HUES64 (cell line): Measurements from ENCODE around the gene CCDC40.
"Not testable (repeated sequence)": the region's sequence is repeated elsewhere in the genome, so short reads cannot be mapped to it uniquely, and the experiment has no call there.

Experiments used
- H3K27ac ChIP-seq: 2 replicates; pipeline ENCODE4 v1.7.0; 2013; ENCODE audit warnings: low read depth, low read length, inconsistent platforms
- H3K27me3 ChIP-seq: 2 replicates; pipeline ENCODE4 v1.6.1; 2013; ENCODE audit warnings: mild to moderate bottlenecking, low read length; ENCODE audit not compliant: insufficient read depth
- H3K36me3 ChIP-seq: 2 replicates; pipeline ENCODE4 v1.6.1; 2013; ENCODE audit warnings: mild to moderate bottlenecking, low read length; ENCODE audit not compliant: insufficient read depth
- H3K4me1 ChIP-seq: 2 replicates; pipeline ENCODE4 v1.6.1; 2013; ENCODE audit warnings: mild to moderate bottlenecking, low read length, moderate library complexity; ENCODE audit not compliant: insufficient read depth
- H3K4me3 ChIP-seq: 2 replicates; pipeline ENCODE4 v1.5.1; 2013; ENCODE audit warnings: mild to moderate bottlenecking, low read length, moderate library complexity
- H3K9ac ChIP-seq: 2 replicates; pipeline ENCODE4 v1.6.1; 2013; ENCODE audit warnings: mild to moderate bottlenecking, low read depth, low read length
- H3K9me3 ChIP-seq: 2 replicates; pipeline ENCODE4 v1.6.1; 2013; ENCODE audit warnings: low read depth, low read length; ENCODE audit not compliant: insufficient read depth
- WGBS: fragments of 150-250, 120-280 bp; methylation state at CpG from one replicate; pipeline ENCODE4 v1.1.7; 2013; ENCODE audit warnings: missing lambda C conversion rate; 5-methylcytosine and 5-hydroxymethylcytosine counted together

CCDC40 gene

GRCh38 chr17:79991924-79992648 lies 44.4 kb upstream of the CCDC40 start:
- Histone ChIP-seq H3K9me3 (no peaks in the 10 kb centered on the region), H3K27me3 (no peaks in the 10 kb centered on the region), H3K36me3 (no peaks in the 10 kb centered on the region), H3K9ac (peak overlapping the region; percentile 48; the same call in 1 of the 2 replicates), H3K4me3 (peak overlapping the region; percentile 56), H3K4me1 (peaks cover 48% of the 10 kb centered on the region), H3K27ac (no peak overlapping the region; the same call in 1 of the 2 replicates)
- WGBS = 17% methylated on average over 44 of the region's 44 CpGs

DNA sequence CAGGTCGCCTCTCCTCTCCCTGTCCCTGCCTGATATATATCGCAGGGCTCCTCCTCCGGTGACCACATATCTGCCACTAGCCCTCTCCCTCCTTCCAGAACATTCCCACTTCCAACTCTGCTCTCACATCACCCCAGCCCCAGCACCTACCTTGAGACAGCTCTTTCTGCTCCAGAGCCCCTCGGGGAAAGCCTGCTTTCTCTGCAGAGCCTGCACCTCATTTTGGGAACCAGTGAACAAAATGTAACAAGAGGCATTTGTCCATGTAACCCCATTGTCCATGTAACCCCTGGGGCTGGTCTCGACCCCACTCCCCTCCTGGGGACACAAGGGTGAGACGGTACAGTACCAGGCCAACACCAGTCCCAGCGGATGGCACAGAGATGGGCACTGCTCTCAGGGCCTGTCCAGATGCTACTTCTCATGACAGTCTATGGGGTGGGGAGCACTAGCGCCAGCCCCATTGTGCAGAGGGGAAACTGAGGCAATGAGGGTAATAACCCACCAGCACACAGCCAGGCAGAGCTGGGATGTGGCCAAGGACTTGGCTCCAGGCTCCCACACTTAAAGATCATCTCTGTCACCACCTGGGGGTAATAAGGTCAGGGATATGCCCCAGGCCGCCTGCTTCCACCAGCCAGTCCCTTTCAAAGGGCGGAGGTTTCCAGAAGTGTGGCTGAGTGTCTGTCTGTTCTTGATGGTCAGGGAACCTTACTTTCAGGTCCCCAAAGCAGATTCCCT lies 43.6 kb upstream of the CCDC40 start:
- Histone ChIP-seq H3K9me3 (no peaks in the 10 kb centered on the region), H3K4me3 (no peak overlapping the region), H3K36me3 (no peaks in the 10 kb centered on the region), H3K9ac (peak overlapping the region; percentile 32), H3K27ac (peak overlapping the region; percentile 83; the same call in 1 of the 2 replicates), H3K27me3 (no peaks in the 10 kb centered on the region), H3K4me1 (peaks cover 47% of the 10 kb centered on the region)
- WGBS = 82% methylated on average over 10 of the region's 10 CpGs

GRCh38 chr17:79993390-79994227 lies 42.8 kb upstream of the CCDC40 start:
- 41% methylated on average over 22 of the region's 22 CpGs for WGBS
- Histone ChIP-seq H3K4me1 (peaks cover 39% of the 10 kb centered on the region), H3K27me3 (no peaks in the 10 kb centered on the region), H3K36me3 (no peaks in the 10 kb centered on the region), H3K9ac (peak overlapping the region; percentile 32), H3K9me3 (no peaks in the 10 kb centered on the region), H3K4me3 (no peak overlapping the region), H3K27ac (peak overlapping the region; percentile 83; the same call in 1 of the 2 replicates)

GRCh38 chr17:79994228-79994569 lies 42.2 kb upstream of the CCDC40 start:
- H3K9ac ChIP-seq, H3K36me3 ChIP-seq, H3K27me3 ChIP-seq, H3K4me3 ChIP-seq, H3K9me3 ChIP-seq: not testable (repeated sequence)
- H3K27ac ChIP-seq = peak overlapping the region; percentile 83; the same call in 1 of the 2 replicates
- 61% methylated on average over 4 of the region's 4 CpGs for WGBS
- peaks cover 36% of the 10 kb centered on the region for H3K4me1 ChIP-seq

- H3K9ac ChIP-seq = no peak overlapping the region
- no peaks in the 10 kb centered on the region for H3K9me3 ChIP-seq
- H3K4me3 ChIP-seq = no peak overlapping the region
- WGBS = 95% methylated on average over 13 of the region's 13 CpGs
- H3K27me3 ChIP-seq = no peaks in the 10 kb centered on the region
- no peaks in the 10 kb centered on the region for H3K36me3 ChIP-seq
- H3K27ac ChIP-seq = no peak overlapping the region
- peaks cover 32% of the 10 kb centered on the region for H3K4me1 ChIP-seq
These were observed 41.8 kb upstream of the CCDC40 start for GRCh38 chr17:79994602-79995001.

- peaks cover 29% of the 10 kb centered on the region for H3K4me1 ChIP-seq
- WGBS = 98% methylated on average over 8 of the region's 8 CpGs
- no peak overlapping the region for H3K4me3 ChIP-seq
- H3K9ac ChIP-seq = no peak overlapping the region
- no peaks in the 10 kb centered on the region for H3K27me3 ChIP-seq
- no peaks in the 10 kb centered on the region for H3K9me3 ChIP-seq
- no peak overlapping the region for H3K27ac ChIP-seq
- H3K36me3 ChIP-seq = peaks cover 5% of the 10 kb centered on the region; the same call in 1 of the 2 replicates
These were observed 40.7 kb upstream of the CCDC40 start for GRCh38 chr17:79995696-79996095.

DNA sequence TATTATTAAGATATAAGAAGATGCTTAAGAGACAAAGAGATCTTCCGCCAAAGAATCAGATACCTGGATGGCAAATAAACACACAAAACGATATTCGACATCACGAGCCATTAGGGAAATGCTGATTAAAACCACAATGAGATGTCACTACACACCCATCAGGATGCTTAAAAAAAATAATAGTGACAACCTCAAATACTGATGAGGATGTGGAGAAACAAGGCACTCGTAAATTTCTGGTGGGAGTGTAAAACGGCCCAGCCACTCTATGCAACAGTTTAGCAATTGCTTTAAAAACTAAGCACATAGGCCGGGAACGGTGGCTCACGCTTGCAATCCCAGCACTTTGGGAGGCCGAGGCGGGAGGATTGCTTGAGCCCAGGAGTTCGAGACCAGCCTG lies 40.2 kb upstream of the CCDC40 start:
- no peak overlapping the region for H3K9ac ChIP-seq
- H3K27me3 ChIP-seq = no peaks in the 10 kb centered on the region
- H3K4me3 ChIP-seq = no peak overlapping the region
- no peak overlapping the region for H3K27ac ChIP-seq
- peaks cover 6% of the 10 kb centered on the region; the same call in 1 of the 2 replicates for H3K36me3 ChIP-seq
- 94% methylated on average over 12 of the region's 12 CpGs for WGBS
- H3K4me1 ChIP-seq = peaks cover 25% of the 10 kb centered on the region
- H3K9me3 ChIP-seq = no peaks in the 10 kb centered on the region

DNA sequence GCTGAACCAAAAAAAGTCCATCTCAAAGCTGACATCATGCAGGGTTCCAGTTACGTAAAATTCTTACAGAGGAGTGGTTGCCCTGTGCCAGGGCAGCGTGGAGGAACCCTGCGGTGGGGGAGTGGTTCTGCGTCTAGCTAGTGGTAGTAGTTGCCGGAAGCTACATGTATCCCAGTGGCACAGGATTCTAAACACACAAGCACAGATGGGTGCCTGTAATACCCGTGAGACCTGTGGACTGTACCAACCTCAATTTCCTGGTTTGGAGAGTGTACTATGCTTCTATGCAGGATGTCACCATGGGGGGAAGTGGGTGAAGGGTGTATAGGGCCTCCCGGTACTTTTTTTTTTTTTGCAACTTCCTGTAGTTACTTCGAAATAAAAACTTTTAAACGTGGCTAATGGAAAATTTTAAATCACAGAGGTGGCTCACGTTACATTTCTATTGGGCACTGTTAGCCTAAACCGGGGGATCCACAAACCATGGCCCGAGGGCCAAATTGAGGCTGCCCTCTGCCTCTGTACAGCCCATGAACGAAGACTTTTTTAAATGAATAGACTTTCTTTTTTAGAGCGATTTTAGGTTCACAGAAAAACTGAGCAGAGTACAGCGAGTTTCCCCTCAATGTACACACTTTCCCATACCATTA lies 39.3 kb upstream of the CCDC40 start:
- H3K9ac ChIP-seq = no peak overlapping the region
- H3K27ac ChIP-seq = no peak overlapping the region
- H3K4me1 ChIP-seq = peaks cover 21% of the 10 kb centered on the region
- no peak overlapping the region for H3K4me3 ChIP-seq
- WGBS = 91% methylated on average over 15 of the region's 15 CpGs
- no peaks in the 10 kb centered on the region for H3K9me3 ChIP-seq
- peaks cover 10% of the 10 kb centered on the region for H3K36me3 ChIP-seq
- no peaks in the 10 kb centered on the region for H3K27me3 ChIP-seq

DNA sequence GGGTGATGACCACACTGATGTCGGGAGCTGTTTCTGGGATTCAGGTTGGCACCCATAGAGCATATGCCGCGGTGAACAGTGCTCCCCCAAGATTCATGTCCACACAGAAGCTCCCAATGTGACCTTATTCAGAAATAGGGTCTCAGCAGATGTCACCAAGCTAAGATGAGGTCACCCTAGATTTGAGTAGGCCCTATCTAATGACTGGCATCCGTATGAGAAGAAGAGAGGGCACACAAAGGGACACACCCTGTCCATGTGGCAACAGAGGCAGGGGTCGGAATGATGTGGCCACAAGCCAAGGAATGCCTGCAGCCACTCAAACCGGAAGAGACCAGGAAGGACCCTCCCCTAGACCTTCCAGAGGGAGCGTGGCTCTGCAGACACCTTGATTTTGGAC lies 36.3 kb upstream of the CCDC40 start:
- Histone ChIP-seq H3K27me3 (no peaks in the 10 kb centered on the region), H3K4me3 (no peak overlapping the region), H3K36me3 (peaks cover 18% of the 10 kb centered on the region), H3K4me1 (no peaks in the 10 kb centered on the region), H3K9me3 (no peaks in the 10 kb centered on the region), H3K9ac (no peak overlapping the region), H3K27ac (no peak overlapping the region)
- 94% methylated on average over 7 of the region's 7 CpGs for WGBS

- Histone ChIP-seq H3K9ac (no peak overlapping the region), H3K36me3 (peaks cover 18% of the 10 kb centered on the region), H3K9me3 (no peaks in the 10 kb centered on the region), H3K4me3 (no peak overlapping the region), H3K27ac (no peak overlapping the region), H3K4me1 (no peaks in the 10 kb centered on the region; the same call in 1 of the 2 replicates), H3K27me3 (no peaks in the 10 kb centered on the region)
- 96% methylated on average over 29 of the region's 29 CpGs for WGBS
These were observed 35.3 kb upstream of the CCDC40 start for GRCh38 chr17:80000981-80001775.
